ENCODE measurements around the gene SRP54. TPM values are rescaled to one million over a fixed set of nuclear protein-coding genes. Genes with fewer than 3 reads are reported as not detected.

SRP54 gene
- total and polyA plus RNA-seq, 2 of the 13 experiments (the other 11 are each of a cell fraction or from before 2014, with no cell fraction given): 42.2 to 207 TPM

- TF ChIP-seq ZNF292 (CRISPR knock-in tag; IDR thresholded peaks at IDR 0.05; ENCODE audit: borderline replicate concordance, low read depth) (peak; percentile 100), RBM22 (optimal IDR thresholded peaks at IDR 0.05; ENCODE audit: low read length) (peak; percentile 96), JARID2 (CRISPR knock-in tag; IDR thresholded peaks at IDR 0.05; ENCODE audit: insufficient replicate concordance) (no peak), TSC22D2 (CRISPR knock-in tag; IDR thresholded peaks at IDR 0.05; ENCODE audit: borderline replicate concordance) (no peak; the same call in none of the 2 replicates), FLYWCH1 (CRISPR knock-in tag; IDR thresholded peaks at IDR 0.05) (peak; percentile 94; the same call in 1 of the 2 replicates), ZNF251 (CRISPR knock-in tag; IDR thresholded peaks at IDR 0.05) (peak; percentile 86; the same call in 1 of the 2 replicates), PLSCR1 (CRISPR knock-in tag; IDR thresholded peaks at IDR 0.05; ENCODE audit: borderline replicate concordance) (no peak), ZNF496 (CRISPR knock-in tag; IDR thresholded peaks at IDR 0.05; ENCODE audit: insufficient replicate concordance) (no peak), HCFC1 (IDR thresholded peaks at IDR 0.05; ENCODE audit: low read depth, low read length) (peak; percentile 64), ATM (IDR thresholded peaks at IDR 0.05; ENCODE audit: borderline replicate concordance) (no peak), JUN (CRISPR knock-in tag; IDR thresholded peaks at IDR 0.05) (peak; percentile 41; the same call in 1 of the 2 replicates), ARNT (IDR thresholded peaks at IDR 0.05) (no peak), TCF12 (IDR thresholded peaks at IDR 0.05) (no peak), TCF12 (CRISPR knock-in tag; IDR thresholded peaks at IDR 0.05) (peak; percentile 91; the same call in 1 of the 2 replicates), KDM5A (IDR thresholded peaks at IDR 0.05; ENCODE audit: borderline replicate concordance, low read length) (peak; percentile 96), ZNF816 (CRISPR knock-in tag; IDR thresholded peaks at IDR 0.05; ENCODE audit: borderline replicate concordance) (peak; percentile 92), ZNF772 (CRISPR knock-in tag; IDR thresholded peaks at IDR 0.05) (peak; percentile 97), ATF4 (CRISPR knock-in tag; IDR thresholded peaks at IDR 0.05) (peak in 1 of 2 experiments; percentile 81; a peak in 2 of 4 replicates), AKNA (CRISPR knock-in tag; IDR thresholded peaks at IDR 0.05; ENCODE audit: borderline replicate concordance) (peak; percentile 90; the same call in 1 of the 2 replicates), ZNF432 (CRISPR knock-in tag; IDR thresholded peaks at IDR 0.05; ENCODE audit: borderline replicate concordance) (no peak), TOPORS (CRISPR knock-in tag; IDR thresholded peaks at IDR 0.05) (peak; percentile 98), MTA3 (CRISPR knock-in tag; IDR thresholded peaks at IDR 0.05) (peak; percentile 92)
Measured at GRCh38 chr14:34982421-34983147, at the start of gene SRP54 (continued).
